PFSK-1 (cell line): ENCODE results near the gene DST.

Experiments
- POLR2AphosphoS5 ChIP-seq: IDR thresholded peaks from 2 replicates; pipeline ENCODE4 v1.6.1; 2012; ENCODE audit warnings: low read depth, mild to moderate bottlenecking, control low read depth, low read length, moderate library complexity
- REST ChIP-seq, 2 experiments: IDR thresholded peaks; 2 replicates each; pipeline versions ENCODE4 v1.6.1 to v1.8.0; 2011 to 2012; ENCODE audit warnings: low read depth in 2 of 2, low read length in 2 of 2, control low read depth in 1 of 2, inconsistent platforms in 1 of 2, mild to moderate bottlenecking in 1 of 2, moderate library complexity in 1 of 2; ENCODE audit not compliant: insufficient read depth in 1 of 2
- SIN3A ChIP-seq: IDR thresholded peaks from 2 replicates; pipeline ENCODE4 v1.6.1; 2012; ENCODE audit warnings: mild to moderate bottlenecking, low read length, moderate library complexity, borderline replicate concordance; ENCODE audit not compliant: insufficient read depth
- TAF1 ChIP-seq: IDR thresholded peaks from 2 replicates; pipeline ENCODE4 v1.6.1; 2012; ENCODE audit warnings: low read length, control low read depth, borderline replicate concordance; ENCODE audit not compliant: insufficient read depth

GRCh38 chr6:56456785-56457184 is 185.9 kb downstream of the DST start:
- TF ChIP-seq POLR2AphosphoS5: no peak
- TF ChIP-seq SIN3A: no peak
- TF ChIP-seq TAF1: no peak
- TF ChIP-seq REST (IDR thresholded peaks at IDR 0.05; ENCODE audit: insufficient read depth in 1 of 2, low read depth in 2 of 2, low read length in 2 of 2): no peak
